Measurements from ENCODE around the gene METAP1D.
"Not testable (repeated sequence)": the region's sequence is repeated elsewhere in the genome, so short reads cannot be mapped to it uniquely, and the experiment has no call there.

Gene METAP1D

GRCh38 chr2:172048508-172049503 is 49.1 kb downstream of the METAP1D start:
- no peak for DNase-seq (ENCODE audit: low read depth)

DNA sequence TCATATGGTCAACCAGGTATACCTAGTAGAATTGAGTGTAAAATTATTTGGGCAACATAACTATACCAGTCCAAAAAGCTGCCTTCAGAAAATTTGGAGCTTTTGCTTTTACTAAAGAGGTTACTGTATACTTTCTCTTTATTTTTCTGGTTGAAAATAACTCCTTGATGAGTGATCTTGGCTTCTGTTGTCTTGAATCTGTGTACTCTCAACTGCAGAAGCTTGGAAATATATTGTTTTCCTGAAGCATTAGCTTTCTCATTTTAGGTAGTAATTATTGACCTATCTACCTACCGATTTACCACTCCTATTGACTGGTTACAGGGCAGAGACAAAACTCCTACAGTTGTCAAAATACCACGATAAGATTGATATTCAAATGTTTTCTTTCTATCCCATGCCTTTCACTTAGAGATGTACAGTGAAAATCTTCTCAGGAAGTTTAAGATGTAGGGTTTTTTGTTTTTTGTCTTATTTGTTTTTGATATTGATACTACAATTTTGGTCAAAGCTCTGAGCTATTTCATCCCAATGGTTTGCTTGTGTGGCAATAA is 49.9 kb downstream of the METAP1D start:
- no peak for DNase-seq (ENCODE audit: low read depth)

DNA sequence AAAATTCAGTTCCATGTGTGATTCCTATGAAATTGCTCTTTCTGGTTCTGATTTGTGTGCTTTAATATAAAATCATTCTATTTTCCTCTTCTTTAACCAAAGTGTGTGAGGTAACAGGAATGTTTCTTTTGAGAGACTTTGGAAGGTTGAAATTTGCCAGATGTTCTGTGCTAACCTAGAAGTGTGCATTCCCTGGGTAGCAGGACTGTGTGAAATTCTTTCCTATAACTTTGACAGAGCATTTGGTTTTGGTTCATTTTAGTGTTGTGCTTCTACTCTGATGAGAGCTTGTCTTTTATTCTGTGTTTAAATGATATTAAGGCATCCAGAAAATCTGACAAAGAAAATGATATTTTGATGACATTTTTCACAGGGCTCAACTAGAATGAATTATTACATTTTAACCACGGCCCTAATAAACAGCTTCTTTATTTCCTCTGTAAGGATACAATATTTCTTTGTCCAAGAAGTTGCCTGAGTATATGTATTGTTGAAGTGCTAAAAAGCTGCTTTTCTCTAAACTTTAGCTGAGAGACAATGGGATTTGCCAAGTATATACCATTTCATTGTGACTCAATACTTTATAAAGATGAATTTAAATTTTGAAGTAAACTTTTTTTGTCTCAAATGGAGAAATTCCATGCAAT is 50.8 kb downstream of the METAP1D start:
- no peak for DNase-seq (ENCODE audit: low read depth)

GRCh38 chr2:172052000-172052983 is 52.5 kb downstream of the METAP1D start:
- no peak for DNase-seq (ENCODE audit: low read depth)

DNA sequence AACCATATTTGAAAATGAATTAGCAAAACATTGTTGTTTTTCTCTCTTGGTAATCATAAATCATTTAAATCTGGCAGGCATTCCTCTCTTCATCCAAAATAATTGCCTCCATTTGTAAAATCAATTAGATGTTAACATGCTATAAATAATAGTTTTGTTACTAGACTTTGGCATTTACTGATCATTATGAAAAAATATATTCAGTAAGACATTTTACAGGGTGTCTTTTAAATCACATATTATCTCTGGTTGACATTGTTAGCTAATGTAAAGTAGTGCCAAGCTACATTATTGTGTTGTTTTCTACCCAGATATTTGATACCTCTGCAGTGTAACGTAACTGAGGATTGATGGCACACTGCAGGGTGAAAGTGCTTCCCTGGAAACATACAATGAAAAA is 53.7 kb downstream of the METAP1D start:
- DNase-seq (ENCODE audit: low read depth) = no peak

- DNase-seq (ENCODE audit: low read depth) = no peak
These were observed 56.5 kb downstream of the METAP1D start for GRCh38 chr2:172056293-172056692.

GRCh38 chr2:172058660-172059059 is 58.9 kb downstream of the METAP1D start:
- DNase-seq (ENCODE audit: low read depth) = no peak

- not testable (repeated sequence) for DNase-seq (ENCODE audit: low read depth)
These were observed 60.4 kb downstream of the METAP1D start for GRCh38 chr2:172060118-172060517.

DNA sequence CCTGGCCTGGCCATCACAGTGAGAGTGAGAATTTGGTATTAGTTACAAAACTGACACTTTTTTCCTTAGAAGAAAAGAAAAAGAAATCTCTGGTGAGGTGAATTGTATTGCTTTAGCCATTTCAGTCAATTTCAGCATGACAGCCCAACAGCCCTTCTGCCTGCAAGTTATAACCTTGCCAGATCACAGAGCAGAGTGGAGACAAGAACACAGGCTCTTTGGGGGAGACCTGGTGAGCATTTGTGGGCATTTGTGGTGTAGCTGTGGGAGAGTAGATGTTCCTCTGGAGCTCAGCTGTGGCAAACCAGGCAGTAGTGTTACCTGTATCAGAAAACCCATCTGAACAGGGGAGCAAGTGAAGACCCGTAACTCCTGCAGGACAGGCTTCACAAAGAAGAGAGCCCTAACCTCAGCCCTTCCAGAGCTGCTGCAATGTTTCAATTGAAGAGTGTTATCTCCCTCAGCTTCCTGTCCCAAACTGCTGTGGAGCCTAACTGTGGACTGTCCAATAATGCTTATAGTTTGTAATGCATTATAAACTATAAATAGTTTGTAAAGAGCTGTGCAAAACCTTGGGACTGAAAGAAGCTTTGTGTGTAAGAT is 62.8 kb downstream of the METAP1D start:
- DNase-seq (ENCODE audit: low read depth) = no peak

DNA sequence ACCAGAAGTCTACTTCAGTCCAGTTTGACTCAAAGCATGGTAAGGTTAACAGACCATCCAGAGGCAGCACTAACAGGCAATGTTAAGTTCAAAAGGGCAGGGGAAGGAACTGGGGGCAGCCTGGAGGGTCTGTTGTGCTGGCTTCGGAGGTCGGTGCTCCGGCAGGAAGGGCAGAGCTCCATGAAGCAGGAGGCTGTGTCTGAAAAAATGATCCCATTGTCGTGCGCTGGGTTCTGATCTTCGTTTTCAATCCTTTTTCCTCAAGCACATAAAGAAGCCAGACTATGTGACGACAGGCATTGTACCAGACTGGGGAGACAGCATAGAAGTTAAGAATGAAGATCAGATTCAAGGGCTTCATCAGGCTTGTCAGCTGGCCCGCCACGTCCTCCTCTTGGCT is 63.7 kb downstream of the METAP1D start:
- DNase-seq (ENCODE audit: low read depth) = no peak

GRCh38 chr2:172065111-172065510 is 65.4 kb downstream of the METAP1D start:
- DNase-seq (ENCODE audit: low read depth) = no peak

GRCh38 chr2:172066394-172066886 is 66.7 kb downstream of the METAP1D start:
- DNase-seq (ENCODE audit: low read depth) = no peak

DNA sequence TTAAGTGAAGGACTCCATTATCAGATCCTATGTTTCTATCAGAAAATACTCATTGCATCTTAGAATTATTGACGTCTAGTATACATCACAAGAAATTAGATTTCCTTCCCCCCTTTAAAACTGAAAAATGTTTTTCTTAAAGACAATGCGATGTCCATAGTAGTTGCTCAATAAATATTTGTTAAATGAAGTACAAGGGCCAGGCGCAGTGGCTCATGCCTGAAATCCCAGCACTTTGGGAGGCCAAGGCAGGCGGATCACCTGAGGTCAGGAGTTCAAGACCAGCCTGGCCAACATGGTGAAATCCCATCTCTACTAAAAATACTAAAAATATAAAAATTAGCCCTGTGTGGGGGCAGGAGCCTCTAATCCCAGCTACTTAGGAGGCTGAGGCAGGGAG is 68.2 kb downstream of the METAP1D start:
- not testable (repeated sequence) for DNase-seq (ENCODE audit: low read depth)

- no peak for DNase-seq (ENCODE audit: low read depth)
These were observed 71.2 kb downstream of the METAP1D start for GRCh38 chr2:172070936-172071335.

- DNase-seq (ENCODE audit: low read depth) = no peak
These were observed 72.5 kb downstream of the METAP1D start for GRCh38 chr2:172072303-172072702.

- DNase-seq (ENCODE audit: low read depth) = no peak
These were observed 73.0 kb downstream of the METAP1D start for GRCh38 chr2:172072706-172073105.

GRCh38 chr2:172073518-172073917 is 73.8 kb downstream of the METAP1D start:
- no peak for DNase-seq (ENCODE audit: low read depth)

DNA sequence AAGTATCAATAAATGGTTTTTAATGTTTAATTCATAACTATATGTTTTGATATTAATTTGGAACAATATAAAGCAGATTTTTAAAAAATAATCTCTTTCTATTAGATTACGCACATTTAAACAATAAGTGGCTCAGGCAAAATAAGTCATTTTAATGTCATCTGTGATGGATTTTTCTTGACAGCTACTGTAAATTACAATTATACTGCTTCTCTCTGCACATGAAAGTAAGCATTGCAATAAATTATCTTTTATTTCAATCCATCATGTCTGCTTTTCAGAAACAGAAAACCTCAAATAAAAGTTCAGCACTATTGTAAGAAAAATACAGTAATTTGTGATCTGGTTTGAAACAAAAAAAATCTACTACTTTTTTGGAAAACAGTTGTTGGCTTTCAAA is 74.5 kb downstream of the METAP1D start:
- no peak for DNase-seq (ENCODE audit: low read depth)

DNA sequence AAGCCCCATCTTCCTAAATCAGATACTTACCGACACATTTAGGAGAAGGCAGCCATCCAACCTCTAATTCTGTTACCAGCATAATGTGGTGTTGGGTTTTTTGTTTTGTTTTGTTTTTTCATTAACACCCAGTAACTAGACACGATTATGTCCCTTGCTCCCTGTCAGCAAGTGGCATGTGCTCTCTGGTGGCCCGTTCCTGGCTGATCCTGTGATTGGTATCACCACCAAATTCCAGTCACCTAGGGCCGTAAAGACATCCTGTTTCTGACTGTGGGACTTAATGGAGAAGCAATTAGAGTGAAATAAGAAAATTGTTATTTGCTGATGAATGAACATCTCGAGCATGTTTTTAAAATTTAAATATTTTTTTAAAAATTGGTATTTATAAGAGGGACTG is 79.7 kb downstream of the METAP1D start:
- no peak for DNase-seq (ENCODE audit: low read depth)

- no peak for DNase-seq (ENCODE audit: low read depth)
These were observed 80.3 kb downstream of the METAP1D start for GRCh38 chr2:172079838-172080640.

Measured in T-helper 22 cell (primary cell).